ENCODE measurements around the gene WIPF1. TPM values are rescaled to one million over a fixed set of nuclear protein-coding genes. Genes with fewer than 3 reads are reported as not detected.
A peak's percentile ranks its signal among the peaks of the same experiment; 100 is the strongest.

The WIPF1 gene
- polyA plus RNA-seq, 2 of the 4 experiments (the other 2 are of a cell fraction), result 16.4 to 20.1 TPM

DNA sequence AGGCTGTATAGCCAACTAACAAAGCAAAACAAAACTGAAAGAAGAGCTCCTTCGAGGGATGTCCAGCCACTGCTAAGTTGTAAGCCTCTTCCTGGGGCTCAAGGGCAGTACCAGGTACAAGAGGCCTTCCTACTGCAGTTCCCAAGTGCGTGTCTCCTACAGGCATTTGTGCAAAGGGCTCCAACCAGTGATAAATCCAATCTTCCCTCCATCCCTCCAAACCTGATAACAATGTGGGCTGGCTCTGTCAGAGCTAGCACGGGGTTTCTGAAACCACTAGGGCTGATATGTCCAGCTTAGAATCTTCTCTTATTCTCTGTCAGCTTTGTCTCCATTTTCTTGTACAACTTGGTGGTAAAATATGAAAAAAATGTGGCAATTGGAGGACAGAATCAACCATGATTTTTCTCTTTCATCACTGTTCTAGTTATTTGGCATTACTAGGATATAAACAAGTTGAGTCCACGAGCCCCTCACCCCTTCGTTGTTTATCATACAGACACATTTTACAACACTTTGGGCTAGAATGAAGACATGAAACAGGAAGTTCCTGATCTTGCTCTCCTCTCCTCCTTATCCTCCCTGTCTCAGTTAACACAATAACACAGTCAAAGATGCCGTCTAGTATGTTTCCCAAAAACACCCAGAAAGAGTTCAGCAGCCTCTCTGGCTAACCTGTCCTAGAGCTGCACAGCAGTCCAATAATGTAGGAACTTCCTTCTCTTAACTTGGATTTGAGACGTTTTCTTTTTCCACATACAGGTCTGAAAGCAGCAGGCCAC, 35.4 kb upstream of the WIPF1 start:
- H3K27ac ChIP-seq, result no peak overlapping the region
- no peak overlapping the region for H3K4me2 ChIP-seq
- H3K4me1 ChIP-seq, result peaks cover 12% of the 10 kb centered on the region; the same call in 2 of the 3 replicates
- no peak overlapping the region for H3K4me3 ChIP-seq
- DNase-seq (ENCODE audit: low read depth in 1 of 2, low spot score in 1 of 2) (no peak), FAIRE-seq (no peak), ATAC-seq (no peak)
- ChIA-PET CTCF (interaction anchor here (0.6 to 1.4 kb wide), 3 partner anchors 17 to 349 kb away, joined by 3 to 5 read pairs (median 4); no protein-coding TSS in a partner anchor), POLR2A (no interaction called here)
- WGBS (ENCODE audit: missing lambda C conversion rate), result 77% methylated on average over 7 of the region's 7 CpGs
- H3K9me3 ChIP-seq, result no peaks in the 10 kb centered on the region
- TF ChIP-seq, protein P1, sequence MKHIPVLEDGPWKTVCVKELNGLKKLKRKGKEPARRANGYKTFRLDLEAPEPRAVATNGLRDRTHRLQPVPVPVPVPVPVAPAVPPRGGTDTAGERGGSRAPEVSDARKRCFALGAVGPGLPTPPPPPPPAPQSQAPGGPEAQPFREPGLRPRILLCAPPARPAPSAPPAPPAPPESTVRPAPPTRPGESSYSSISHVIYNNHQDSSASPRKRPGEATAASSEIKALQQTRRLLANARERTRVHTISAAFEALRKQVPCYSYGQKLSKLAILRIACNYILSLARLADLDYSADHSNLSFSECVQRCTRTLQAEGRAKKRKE (CRISPR knock-in tag; IDR thresholded peaks at IDR 0.05; ENCODE audit: low read depth), result no peak
- TF ChIP-seq NFE2L2 (conservative IDR thresholded peaks at IDR 0.05; ENCODE audit: low read length) (no peak), RCOR1 (IDR thresholded peaks at IDR 0.05; ENCODE audit: low read depth, low read length) (no peak), EHF (CRISPR knock-in tag; IDR thresholded peaks at IDR 0.05) (no peak), ZSCAN20 (CRISPR knock-in tag; IDR thresholded peaks at IDR 0.05) (no peak), KDM1A (IDR thresholded peaks at IDR 0.05; ENCODE audit: low read depth) (no peak), CBX2 (IDR thresholded peaks at IDR 0.05; ENCODE audit: borderline replicate concordance, low read depth) (no peak), HDAC2 (IDR thresholded peaks at IDR 0.05) (no peak), CEBPB (IDR thresholded peaks at IDR 0.05) (no peak), HOXB13 (CRISPR knock-in tag; IDR thresholded peaks at IDR 0.05; ENCODE audit: low read depth) (no peak), RFX5 (IDR thresholded peaks at IDR 0.05) (no peak), NR3C1 (IDR thresholded peaks at IDR 0.05) (no peak)
- TF ChIP-seq, protein P2, sequence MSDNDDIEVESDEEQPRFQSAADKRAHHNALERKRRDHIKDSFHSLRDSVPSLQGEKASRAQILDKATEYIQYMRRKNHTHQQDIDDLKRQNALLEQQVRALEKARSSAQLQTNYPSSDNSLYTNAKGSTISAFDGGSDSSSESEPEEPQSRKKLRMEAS (IDR thresholded peaks at IDR 0.05), result no peak
- TF ChIP-seq, protein P3, sequence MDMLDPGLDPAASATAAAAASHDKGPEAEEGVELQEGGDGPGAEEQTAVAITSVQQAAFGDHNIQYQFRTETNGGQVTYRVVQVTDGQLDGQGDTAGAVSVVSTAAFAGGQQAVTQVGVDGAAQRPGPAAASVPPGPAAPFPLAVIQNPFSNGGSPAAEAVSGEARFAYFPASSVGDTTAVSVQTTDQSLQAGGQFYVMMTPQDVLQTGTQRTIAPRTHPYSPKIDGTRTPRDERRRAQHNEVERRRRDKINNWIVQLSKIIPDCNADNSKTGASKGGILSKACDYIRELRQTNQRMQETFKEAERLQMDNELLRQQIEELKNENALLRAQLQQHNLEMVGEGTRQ (IDR thresholded peaks at IDR 0.05), result no peak

DNA sequence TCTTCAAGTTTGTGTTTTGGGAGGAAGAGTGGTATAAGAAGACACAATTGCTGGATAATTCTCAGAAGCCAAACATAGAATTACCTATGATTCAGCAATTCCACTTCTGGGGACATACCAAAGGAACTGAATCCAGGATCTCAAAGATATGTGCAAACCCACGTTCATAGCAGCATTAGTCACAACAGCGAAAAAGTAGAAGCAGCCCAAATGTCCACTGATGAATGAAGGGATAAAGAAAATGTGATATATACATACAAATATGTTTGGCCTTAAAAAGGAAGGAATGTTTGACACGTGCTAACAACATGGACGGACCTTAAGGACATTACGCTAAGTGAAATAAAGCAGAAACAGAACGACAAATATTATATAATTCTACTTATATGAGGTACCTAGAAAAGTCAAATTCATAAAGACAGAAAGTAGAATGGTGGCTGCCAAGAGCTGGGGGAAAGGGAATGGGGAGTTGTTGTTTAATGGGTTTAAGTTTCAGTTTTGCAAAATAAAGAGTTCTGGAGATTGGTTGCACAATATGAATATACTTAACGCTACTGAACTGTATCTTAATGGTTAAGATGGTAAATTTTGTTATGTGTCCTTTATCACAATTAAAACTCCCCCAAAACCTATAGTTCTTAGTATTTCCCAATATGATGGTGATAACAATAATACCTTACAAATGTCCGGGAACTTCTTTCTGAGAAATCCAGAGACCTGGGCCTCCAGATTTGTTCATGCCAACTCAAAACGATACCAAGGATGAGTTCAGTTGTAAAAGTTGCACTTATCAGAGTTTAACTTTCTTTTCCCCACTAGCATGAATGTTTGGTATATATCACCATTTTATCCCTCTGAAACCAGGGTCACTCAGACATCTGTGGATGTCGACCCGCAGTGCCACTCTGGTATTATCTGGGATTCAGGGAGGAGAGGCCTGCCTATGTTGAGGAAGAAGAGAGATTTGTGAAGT, 33.7 kb upstream of the WIPF1 start:
- WGBS (ENCODE audit: missing lambda C conversion rate), result 85% methylated on average over 11 of the region's 11 CpGs
- DNase-seq (ENCODE audit: low read depth in 1 of 2, low spot score in 1 of 2) (no peak), FAIRE-seq (no peak), ATAC-seq (peak in 1 of 2 experiments; percentile 27; a peak in 1 of 6 replicates)
- H3K4me2 ChIP-seq, result no peak overlapping the region
- peaks cover 12% of the 10 kb centered on the region; the same call in 2 of the 3 replicates for H3K4me1 ChIP-seq
- H3K9me3 ChIP-seq, result no peaks in the 10 kb centered on the region
- ChIA-PET CTCF (no interaction called here), POLR2A (no interaction called here)
- TF ChIP-seq, protein P3 (IDR thresholded peaks at IDR 0.05), result no peak
- no peak for TF ChIP-seq SREBF2 (IDR thresholded peaks at IDR 0.05)
- TF ChIP-seq RARB (CRISPR knock-in tag; IDR thresholded peaks at IDR 0.05), result no peak
- TF ChIP-seq CHD2 (IDR thresholded peaks at IDR 0.05; ENCODE audit: low read length, partially characterized antibody), result no peak
- no peak for TF ChIP-seq KDM1A (IDR thresholded peaks at IDR 0.05; ENCODE audit: low read depth)
- TF ChIP-seq ZNF302 (CRISPR knock-in tag; IDR thresholded peaks at IDR 0.05), result no peak
- no peak for TF ChIP-seq NPAS2 (CRISPR knock-in tag; IDR thresholded peaks at IDR 0.05; ENCODE audit: borderline replicate concordance)
- no peak for TF ChIP-seq BHLHE40 (IDR thresholded peaks at IDR 0.05; ENCODE audit: low read depth, low read length)
- H3K27ac ChIP-seq, result no peak overlapping the region
- H3K4me3 ChIP-seq, result no peak overlapping the region

Measured in A549 (cell line).